Breast epithelium (tissue), 3 donors: Measurements from ENCODE around the gene PRKG1.

ENCODE experiments used
- POLR2A ChIP-seq: fragments of 450-650 bp; IDR thresholded peaks from one replicate; pipeline ENCODE4 v1.6.1; 2016; ENCODE audit warnings: antibody characterized with exemption, mild to moderate bottlenecking, moderate library complexity
- TF ChIP-seq, protein P1 (sequence below), 3 donors: fragments of 450-650 bp; IDR thresholded peaks; one replicate each; pipeline ENCODE4 v1.5.1; 2016 to 2017; ENCODE audit warnings: antibody characterized with exemption in 3 of 3, mild to moderate bottlenecking in 3 of 3, moderate library complexity in 3 of 3

DNA sequence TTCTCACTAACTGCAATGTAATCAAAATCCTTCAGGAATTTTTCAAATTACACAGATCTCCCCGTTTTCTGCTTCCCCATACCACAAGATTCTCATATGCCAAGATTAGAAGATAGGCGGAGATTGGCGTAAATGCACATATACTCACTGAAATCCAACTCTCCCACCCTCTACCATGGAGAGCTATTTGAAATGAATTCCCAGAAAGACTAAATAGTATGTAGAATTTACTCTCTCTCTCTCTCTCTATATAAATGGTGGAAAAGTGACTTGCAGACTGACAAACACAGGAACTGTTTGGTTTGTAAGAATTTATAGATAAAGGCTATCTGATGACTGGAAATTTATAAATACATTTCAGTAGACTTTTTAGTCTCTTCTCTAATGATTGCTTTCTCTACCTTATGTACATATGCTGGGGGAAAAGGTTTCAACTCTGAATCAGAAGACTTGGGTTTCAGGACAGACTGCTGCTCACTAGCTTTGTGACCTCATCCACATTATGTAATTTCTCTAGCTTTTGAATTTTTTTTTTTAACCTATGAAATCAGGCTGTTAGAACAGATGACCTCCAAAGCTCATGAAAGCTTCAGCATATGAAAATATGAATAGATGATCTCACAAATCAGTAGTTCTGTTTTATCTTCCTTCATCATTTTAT is 692.9 kb downstream of the PRKG1 start:
- TF ChIP-seq POLR2A, result no peak
- TF ChIP-seq, protein P1, sequence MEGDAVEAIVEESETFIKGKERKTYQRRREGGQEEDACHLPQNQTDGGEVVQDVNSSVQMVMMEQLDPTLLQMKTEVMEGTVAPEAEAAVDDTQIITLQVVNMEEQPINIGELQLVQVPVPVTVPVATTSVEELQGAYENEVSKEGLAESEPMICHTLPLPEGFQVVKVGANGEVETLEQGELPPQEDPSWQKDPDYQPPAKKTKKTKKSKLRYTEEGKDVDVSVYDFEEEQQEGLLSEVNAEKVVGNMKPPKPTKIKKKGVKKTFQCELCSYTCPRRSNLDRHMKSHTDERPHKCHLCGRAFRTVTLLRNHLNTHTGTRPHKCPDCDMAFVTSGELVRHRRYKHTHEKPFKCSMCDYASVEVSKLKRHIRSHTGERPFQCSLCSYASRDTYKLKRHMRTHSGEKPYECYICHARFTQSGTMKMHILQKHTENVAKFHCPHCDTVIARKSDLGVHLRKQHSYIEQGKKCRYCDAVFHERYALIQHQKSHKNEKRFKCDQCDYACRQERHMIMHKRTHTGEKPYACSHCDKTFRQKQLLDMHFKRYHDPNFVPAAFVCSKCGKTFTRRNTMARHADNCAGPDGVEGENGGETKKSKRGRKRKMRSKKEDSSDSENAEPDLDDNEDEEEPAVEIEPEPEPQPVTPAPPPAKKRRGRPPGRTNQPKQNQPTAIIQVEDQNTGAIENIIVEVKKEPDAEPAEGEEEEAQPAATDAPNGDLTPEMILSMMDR (IDR thresholded peaks at IDR 0.05), result no peak
